ENCODE measurements around the gene ARIH2. TPM values are rescaled to one million over a fixed set of nuclear protein-coding genes. Genes with fewer than 3 reads are reported as not detected.

The ARIH2 gene
- polyA plus RNA-seq, 1 donor (not counting 4 experiments of a cell fraction or from before 2014, with no cell fraction given), result 66.7 TPM

DNA sequence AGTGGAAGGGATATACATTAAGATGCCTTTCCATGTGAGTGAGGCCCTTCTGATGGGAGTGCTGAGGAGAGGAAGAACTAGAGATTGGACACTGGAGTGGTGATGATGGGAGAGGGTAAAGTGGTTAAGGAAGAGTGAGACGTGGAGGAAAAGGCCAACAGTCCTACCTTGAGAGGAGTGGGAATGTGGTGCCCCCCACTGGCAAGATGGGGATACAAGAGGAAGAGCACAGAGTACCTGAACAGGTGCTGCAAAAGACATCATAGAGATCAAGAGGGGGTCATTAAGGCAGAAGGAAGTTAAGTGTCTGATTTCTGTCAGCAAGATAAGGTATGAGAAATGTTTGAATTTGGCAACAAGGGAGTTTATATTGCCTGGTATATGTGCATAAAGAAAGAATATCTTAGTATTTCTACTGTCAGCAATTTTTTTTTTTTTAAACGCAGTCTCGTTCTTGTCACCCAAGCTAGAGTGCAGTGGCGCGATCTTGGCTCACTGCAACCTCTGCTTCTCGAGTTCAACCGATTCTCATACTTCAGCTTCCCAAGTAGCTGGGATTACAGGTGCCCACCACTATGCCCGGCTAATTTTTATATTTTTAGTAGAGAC, 34.0 kb downstream of the ARIH2 start:
- Histone ChIP-seq H3K27me3 (ENCODE audit: control insufficient read depth, extremely low read depth, insufficient read depth, low read length) (no peaks in the 10 kb centered on the region), H3K27ac (ENCODE audit: control insufficient read depth, insufficient read depth, low read length) (no peak overlapping the region), H3K9ac (ENCODE audit: control insufficient read depth, extremely low read depth, insufficient read depth, low read length) (no peak overlapping the region), H3K36me3 (ENCODE audit: control insufficient read depth in 2 of 2, extremely low read depth in 1 of 2, insufficient read depth in 2 of 2, low read length in 2 of 2) (peaks cover 0 to 10% of the 10 kb centered on the region in 2 experiments), H2AFZ (ENCODE audit: control insufficient read depth, low read length) (no peak overlapping the region), H3K79me2 (ENCODE audit: control insufficient read depth, insufficient read depth, low read length) (peaks cover 33% of the 10 kb centered on the region), H3K4me3 (ENCODE audit: control insufficient read depth in 2 of 3, extremely low read depth in 1 of 3, insufficient read depth in 2 of 3, low read depth in 1 of 3, low read length in 3 of 3) (no peak overlapping the region), H3K9me3 (ENCODE audit: control insufficient read depth, low read depth, low read length) (no peaks in the 10 kb centered on the region), H3K4me2 (ENCODE audit: control insufficient read depth, extremely low read depth, insufficient read depth, low read depth, low read length) (no peak overlapping the region), H3K9me1 (ENCODE audit: control insufficient read depth, extremely low read depth, insufficient read depth, low read length) (no peaks in the 10 kb centered on the region), H4K20me1 (ENCODE audit: control insufficient read depth, extremely low read depth, insufficient read depth, low read length) (peaks cover 3% of the 10 kb centered on the region), H3K4me1 (ENCODE audit: control insufficient read depth, extremely low read depth, insufficient read depth, low read length) (no peaks in the 10 kb centered on the region)
- no peak for TF ChIP-seq EZH2 (IDR thresholded peaks at IDR 0.05; ENCODE audit: low read length)
- TF ChIP-seq, protein P1, sequence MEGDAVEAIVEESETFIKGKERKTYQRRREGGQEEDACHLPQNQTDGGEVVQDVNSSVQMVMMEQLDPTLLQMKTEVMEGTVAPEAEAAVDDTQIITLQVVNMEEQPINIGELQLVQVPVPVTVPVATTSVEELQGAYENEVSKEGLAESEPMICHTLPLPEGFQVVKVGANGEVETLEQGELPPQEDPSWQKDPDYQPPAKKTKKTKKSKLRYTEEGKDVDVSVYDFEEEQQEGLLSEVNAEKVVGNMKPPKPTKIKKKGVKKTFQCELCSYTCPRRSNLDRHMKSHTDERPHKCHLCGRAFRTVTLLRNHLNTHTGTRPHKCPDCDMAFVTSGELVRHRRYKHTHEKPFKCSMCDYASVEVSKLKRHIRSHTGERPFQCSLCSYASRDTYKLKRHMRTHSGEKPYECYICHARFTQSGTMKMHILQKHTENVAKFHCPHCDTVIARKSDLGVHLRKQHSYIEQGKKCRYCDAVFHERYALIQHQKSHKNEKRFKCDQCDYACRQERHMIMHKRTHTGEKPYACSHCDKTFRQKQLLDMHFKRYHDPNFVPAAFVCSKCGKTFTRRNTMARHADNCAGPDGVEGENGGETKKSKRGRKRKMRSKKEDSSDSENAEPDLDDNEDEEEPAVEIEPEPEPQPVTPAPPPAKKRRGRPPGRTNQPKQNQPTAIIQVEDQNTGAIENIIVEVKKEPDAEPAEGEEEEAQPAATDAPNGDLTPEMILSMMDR (optimal IDR thresholded peaks at IDR 0.05 in 1 of 3, IDR thresholded peaks at IDR 0.05 in 1 of 3, conservative IDR thresholded peaks at IDR 0.05 in 1 of 3; ENCODE audit: extremely low read depth in 1 of 3, insufficient read depth in 2 of 3, low read length in 3 of 3), result peak; percentile 44 to 77 (median 54)
- peak; percentile 48 for FAIRE-seq
- dilution Hi-C loops (cut with MboI; ENCODE audit: extremely low pct_ligation_motif_present, low sequenced_read_pairs), result no loop called here
- no peak for DNase-seq (ENCODE audit: low read depth, low spot score)

DNA sequence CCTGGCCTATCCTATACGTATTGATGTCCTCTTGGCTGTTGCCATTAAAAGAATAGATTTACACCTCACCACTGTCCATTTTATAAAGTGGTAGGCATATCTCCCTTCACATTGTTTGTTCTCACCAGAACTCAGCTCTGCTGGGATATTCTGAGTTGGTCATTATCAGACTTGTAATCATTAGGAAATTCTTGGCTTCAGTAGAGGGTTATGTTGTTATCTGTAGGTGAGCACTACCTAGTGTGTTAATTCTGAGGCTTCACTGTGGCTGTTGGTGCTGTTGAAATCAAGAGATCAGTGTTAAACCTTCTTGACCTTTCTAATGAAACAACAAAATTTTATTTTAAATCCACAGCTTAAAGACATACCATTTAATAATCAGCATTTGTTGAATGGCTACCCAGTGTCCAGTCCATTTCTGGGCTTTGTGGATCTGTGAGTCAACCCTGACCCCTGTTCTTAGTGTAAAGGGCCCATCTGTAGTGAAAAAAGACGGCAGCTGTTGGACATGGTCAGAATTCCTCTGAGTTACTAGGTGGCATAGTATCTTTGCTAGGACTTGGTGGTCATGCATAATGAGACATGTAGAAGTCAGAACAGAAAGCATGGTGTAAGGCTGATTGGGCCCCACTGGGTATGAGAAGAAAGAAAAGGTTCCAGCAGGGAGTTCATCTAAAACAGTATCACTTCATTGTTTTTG, 38.5 kb downstream of the ARIH2 start:
- Histone ChIP-seq H3K4me1 (ENCODE audit: control insufficient read depth, extremely low read depth, insufficient read depth, low read length) (no peaks in the 10 kb centered on the region), H3K4me3 (ENCODE audit: control insufficient read depth in 2 of 3, extremely low read depth in 1 of 3, insufficient read depth in 2 of 3, low read depth in 1 of 3, low read length in 3 of 3) (no peak overlapping the region), H3K36me3 (ENCODE audit: control insufficient read depth in 2 of 2, extremely low read depth in 1 of 2, insufficient read depth in 2 of 2, low read length in 2 of 2) (peaks cover 3 to 13% of the 10 kb centered on the region in 2 experiments), H3K27ac (ENCODE audit: control insufficient read depth, insufficient read depth, low read length) (no peak overlapping the region), H3K9me3 (ENCODE audit: control insufficient read depth, low read depth, low read length) (no peaks in the 10 kb centered on the region), H3K79me2 (ENCODE audit: control insufficient read depth, insufficient read depth, low read length) (peaks cover 21% of the 10 kb centered on the region), H3K9me1 (ENCODE audit: control insufficient read depth, extremely low read depth, insufficient read depth, low read length) (no peaks in the 10 kb centered on the region), H3K27me3 (ENCODE audit: control insufficient read depth, extremely low read depth, insufficient read depth, low read length) (no peaks in the 10 kb centered on the region), H3K4me2 (ENCODE audit: control insufficient read depth, extremely low read depth, insufficient read depth, low read depth, low read length) (no peak overlapping the region), H4K20me1 (ENCODE audit: control insufficient read depth, extremely low read depth, insufficient read depth, low read length) (no peaks in the 10 kb centered on the region), H2AFZ (ENCODE audit: control insufficient read depth, low read length) (no peak overlapping the region), H3K9ac (ENCODE audit: control insufficient read depth, extremely low read depth, insufficient read depth, low read length) (no peak overlapping the region)
- TF ChIP-seq EZH2 (IDR thresholded peaks at IDR 0.05; ENCODE audit: low read length), result no peak
- TF ChIP-seq, protein P1 (optimal IDR thresholded peaks at IDR 0.05 in 1 of 3, IDR thresholded peaks at IDR 0.05 in 1 of 3, conservative IDR thresholded peaks at IDR 0.05 in 1 of 3; ENCODE audit: extremely low read depth in 1 of 3, insufficient read depth in 2 of 3, low read length in 3 of 3), result no peak
- dilution Hi-C loops (cut with MboI; ENCODE audit: extremely low pct_ligation_motif_present, low sequenced_read_pairs), result no loop called here
- no peak for FAIRE-seq
- DNase-seq (ENCODE audit: low read depth, low spot score), result no peak

All from keratinocyte (primary cell).